HG03280 (cell line): ENCODE measurements around the gene SMIM15.
"Not testable (repeated sequence)": the region's sequence is repeated elsewhere in the genome, so short reads cannot be mapped to it uniquely, and the experiment has no call there.

ENCODE experiments used
- ATAC-seq: cut with Tn5 transposase; IDR thresholded peaks from one replicate; pipeline ENCODE4 v1.9.1; 2021; ENCODE audit warnings: mild to moderate bottlenecking, moderate library complexity; ENCODE audit not compliant: unreplicated experiment

SMIM15 gene

GRCh38 chr5:61162010-61162831, at the start of gene SMIM15:
Gene SMIM15 (minus strand): TSS chr5:61162468. CDS start chr5:61160171, 2,297 bp downstream.
- ATAC-seq: peak; percentile 98

DNA sequence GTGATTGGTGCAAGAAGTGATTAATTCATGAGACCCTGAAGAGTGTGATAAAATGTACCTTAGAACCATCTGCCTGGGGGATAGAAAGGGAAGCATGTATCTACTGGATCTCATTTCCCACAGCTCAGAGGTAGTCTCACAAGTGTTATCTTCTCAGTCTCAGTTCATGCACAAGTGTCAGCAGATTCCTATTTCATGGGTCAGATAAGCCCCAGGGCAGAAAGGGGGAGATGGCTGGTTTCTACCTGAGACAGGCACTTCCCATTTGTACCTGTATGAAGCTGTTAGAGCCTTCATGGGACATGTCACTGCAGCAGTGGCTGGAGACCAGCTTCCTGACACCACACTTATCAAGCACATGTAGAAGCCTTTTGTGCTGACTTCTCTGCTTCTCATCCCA, 45.6 kb upstream of the SMIM15 start:
- ATAC-seq: no peak

- no peak for ATAC-seq
Measured at GRCh38 chr5:61205013-61205412, 42.7 kb upstream of the SMIM15 start.

DNA sequence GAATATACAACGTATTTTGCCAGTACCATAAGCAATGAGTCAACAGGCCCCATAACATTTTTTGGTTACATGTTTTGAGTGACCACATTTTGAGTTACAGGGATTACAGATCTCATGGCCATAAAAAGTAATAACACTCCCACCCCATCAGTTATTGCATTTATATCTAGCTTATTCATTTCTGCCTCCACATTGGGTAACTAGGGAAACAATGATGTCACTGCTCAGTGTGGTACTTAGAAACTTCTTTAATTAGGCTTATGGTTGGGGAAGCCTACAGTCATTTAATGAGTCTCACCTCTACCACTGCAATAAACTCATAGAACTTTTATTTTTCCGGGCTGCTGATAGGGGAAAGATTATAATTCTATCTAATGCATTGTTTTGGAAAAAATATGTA, 39.9 kb upstream of the SMIM15 start:
- ATAC-seq: no peak

DNA sequence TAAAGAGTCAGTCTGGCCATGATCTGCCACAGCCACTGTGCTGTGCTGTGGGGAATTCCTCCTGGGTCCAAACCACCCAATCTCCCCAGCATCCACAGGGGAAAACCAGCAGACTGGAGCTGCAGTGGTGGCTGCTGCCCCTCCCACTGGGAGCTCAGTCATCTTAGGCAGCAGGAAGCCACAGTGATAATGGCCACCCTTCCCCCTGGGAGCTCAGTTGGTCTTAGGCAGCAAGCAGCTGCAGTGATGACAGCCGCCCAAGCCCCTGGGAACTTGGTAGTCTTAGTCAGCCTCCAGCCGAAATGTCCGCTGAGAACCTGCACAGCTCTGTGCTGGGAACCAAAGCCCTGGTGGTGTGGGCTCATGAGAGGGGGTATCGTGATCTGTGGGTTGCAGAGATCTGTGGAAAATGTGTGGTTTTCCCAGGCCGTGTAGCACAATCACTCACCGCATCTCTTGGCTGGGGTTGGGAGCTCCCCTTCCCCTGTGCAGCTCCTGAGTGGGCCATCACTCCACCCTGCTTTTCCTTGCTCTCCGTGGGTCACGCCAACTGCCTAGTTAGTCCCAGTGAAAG, 38.4 kb upstream of the SMIM15 start:
- ATAC-seq: peak; percentile 51

- no peak for ATAC-seq
Measured at GRCh38 chr5:61198606-61199005, 36.3 kb upstream of the SMIM15 start.

DNA sequence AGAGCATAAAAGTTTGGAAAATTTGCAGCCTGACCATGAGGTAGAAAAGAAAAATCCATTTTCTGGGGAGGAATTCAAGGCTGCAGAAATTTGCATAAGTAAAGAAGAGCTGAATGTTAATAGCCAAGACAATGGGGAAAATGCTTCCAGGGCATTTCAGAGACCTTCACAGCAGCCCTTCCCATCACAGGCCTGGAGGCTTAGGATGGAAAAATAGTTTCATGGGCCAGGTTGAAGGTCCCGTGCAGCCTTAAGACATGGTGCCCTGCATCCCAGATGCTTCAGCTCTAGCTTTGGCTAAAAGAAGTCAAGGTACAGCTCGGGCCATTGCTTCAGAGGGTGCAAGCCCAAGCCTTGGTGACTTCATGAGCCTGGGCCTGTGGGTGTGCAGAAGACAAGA, 25.6 kb upstream of the SMIM15 start:
- ATAC-seq: not testable (repeated sequence)

DNA sequence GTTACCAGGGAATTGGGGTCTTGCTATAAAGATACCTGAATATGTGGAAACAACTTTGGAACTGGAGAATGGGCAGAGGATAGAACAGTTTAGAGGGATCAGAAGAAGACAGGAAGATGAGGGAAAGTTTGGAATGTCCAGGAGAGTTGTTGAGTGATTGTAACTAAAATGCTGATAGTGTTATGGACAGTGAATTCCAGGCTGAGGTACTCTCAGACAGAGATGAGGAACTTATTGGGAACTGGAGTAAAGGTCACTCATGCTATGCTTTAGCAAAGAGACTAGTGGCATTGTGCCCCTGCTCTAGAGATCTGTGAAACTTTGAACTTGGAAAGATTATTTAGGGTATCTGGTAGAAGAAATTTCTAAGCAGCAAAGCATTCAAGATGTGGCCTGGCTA, 25.1 kb upstream of the SMIM15 start:
- not testable (repeated sequence) for ATAC-seq

GRCh38 chr5:61186634-61187033, 24.4 kb upstream of the SMIM15 start:
- no peak for ATAC-seq

DNA sequence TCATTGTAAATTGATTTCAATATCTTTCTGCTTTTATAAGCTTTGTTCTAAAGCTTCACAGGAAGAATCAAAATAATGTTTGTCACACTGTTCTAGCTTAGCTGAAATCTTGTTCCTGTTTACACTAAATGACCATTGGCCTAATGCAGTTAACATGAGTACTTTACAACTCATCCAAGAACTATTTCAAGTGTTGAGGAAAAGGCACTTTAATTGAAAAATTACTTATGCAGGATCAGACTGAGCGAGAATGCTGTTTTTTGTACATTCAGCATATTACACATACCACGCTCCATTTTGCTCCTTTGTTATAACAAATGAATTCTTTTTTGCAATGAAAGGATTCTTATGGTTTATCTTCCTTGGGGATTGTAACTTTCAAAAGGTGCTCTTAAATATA, 22.4 kb upstream of the SMIM15 start:
- ATAC-seq: no peak

DNA sequence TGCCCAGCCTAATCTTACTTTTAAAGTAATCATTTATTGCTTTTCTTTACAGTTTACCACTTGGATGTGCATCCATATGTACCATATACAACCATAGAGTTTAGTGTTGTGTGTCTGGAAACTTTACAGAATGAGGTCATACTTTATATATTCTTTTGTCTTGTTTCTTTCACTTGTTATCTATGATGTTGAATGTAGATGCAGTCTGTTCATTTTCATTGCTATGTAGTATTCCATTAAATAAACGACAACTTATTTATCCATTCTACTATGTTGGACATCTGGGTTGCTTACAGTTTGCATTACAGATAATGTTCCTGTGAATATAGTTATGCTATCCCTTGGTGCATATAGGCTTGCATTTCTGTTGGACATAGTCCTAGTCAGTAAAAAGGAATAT, 21.3 kb upstream of the SMIM15 start:
- no peak for ATAC-seq

DNA sequence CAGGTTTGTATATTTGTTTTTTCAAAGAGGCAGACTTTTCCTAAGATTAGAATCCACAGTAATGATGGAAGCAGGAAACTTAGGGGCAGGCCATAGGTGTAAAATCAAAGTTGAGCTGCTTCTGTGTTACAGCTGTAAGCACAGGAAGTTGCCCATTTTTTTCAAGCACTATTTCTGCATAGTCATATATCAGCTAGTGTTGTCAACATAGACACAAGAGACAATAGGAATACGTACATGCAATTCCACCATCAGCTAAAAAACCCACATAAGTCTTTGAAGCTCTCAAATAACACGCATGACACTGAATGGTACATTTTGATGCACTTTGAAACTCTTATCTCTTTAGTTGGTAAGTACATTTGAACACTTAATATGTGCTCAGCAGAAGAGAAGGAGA, 20.2 kb upstream of the SMIM15 start:
- ATAC-seq: no peak

GRCh38 chr5:61180886-61181285, 18.6 kb upstream of the SMIM15 start:
- ATAC-seq: no peak

DNA sequence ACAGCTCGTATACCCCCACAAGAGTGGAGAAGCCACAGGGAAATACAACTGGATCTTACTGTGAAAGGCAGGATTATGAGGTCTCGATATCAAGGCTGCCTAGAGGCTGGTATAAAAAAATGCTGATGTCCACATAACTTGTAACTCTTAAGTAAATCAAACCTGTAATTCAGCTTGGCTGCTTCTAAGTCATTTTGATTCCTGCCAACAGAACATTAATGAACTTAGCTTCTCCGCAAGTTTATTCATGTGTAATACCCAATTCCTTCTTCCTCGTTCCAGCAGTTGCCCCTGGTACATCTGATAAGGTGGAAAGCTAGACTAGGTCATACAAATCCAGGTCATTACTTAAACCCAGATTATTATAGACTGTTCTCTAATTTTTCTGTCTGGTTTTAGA, 16.4 kb upstream of the SMIM15 start:
- no peak for ATAC-seq

- ATAC-seq: peak; percentile 71
Measured at GRCh38 chr5:61177716-61178115, 15.4 kb upstream of the SMIM15 start.

DNA sequence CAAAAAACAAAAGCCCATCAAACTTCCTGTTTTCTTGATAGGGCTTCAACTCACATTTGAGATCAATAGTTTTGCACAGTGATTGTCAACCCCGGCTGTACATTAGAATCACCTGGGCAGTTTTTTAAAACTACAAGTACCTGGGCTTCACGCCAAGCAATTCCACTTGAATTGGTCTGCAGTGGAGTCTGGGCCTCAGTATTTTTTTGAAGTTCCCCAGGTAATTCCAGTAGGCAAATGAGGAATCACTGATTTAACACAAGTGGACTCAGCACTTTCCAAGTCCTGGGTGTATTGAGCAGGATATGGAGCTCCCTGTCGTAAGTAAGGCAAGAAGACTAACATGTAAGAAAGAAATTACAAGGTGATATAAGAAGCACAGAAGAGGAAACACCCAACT, 14.8 kb upstream of the SMIM15 start:
- no peak for ATAC-seq

DNA sequence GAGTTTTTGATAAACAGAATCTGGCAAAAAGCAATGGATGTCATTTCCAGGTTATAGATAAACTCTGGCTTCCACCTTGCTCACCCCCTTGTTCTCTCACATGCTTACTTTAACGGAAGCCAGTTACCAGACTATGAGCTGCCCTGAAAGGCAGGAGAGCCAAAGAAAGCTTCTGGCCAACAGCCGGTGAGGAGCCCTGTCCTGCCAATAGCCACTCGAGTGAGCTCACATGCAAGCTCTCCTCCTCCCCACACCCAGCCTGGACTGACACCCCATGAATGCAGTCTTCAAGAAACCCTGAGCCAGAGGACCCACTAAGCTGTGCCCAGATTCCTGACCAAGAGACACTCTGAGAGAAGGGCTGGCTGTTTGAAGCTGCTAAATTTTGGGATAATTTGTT, 14.4 kb upstream of the SMIM15 start:
- ATAC-seq: no peak

- ATAC-seq: no peak
Measured at GRCh38 chr5:61171479-61171878, 9.2 kb upstream of the SMIM15 start.

- ATAC-seq: no peak
Measured at GRCh38 chr5:61168951-61169350, 6.7 kb upstream of the SMIM15 start.

- no peak for ATAC-seq
Measured at GRCh38 chr5:61167382-61167781, 5.1 kb upstream of the SMIM15 start.

DNA sequence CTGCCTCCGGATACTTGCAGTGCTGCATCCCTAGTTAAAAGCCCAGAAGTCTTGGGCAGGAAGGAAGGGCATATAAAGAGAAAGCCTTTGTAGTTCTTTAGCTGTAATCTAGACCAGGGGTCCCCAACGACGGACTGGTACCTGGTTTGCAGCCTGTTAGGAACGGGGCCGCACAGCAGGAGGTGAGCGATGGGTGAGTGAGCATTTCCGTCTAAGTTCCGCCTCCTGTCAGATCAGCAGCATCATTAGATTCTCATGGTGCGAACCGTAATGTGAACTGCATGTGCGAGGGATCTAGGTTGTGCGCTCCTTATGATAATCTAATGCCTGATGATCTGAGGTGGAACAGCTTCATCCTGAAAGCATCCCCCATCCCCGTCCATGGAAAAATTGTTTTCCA, 1.6 kb upstream of the SMIM15 start:
- ATAC-seq: no peak

- no peak for ATAC-seq
Measured at GRCh38 chr5:61162832-61163567, 732 bp upstream of the SMIM15 start.
